HG03575 (cell line): ENCODE data around the gene DPP6.
"Not testable (repeated sequence)": the region's sequence is repeated elsewhere in the genome, so short reads cannot be mapped to it uniquely, and the experiment has no call there.

Experiments used
- ATAC-seq: cut with Tn5 transposase; IDR thresholded peaks from one replicate; pipeline ENCODE4 v1.9.1; 2021; ENCODE audit not compliant: unreplicated experiment, insufficient number of reproducible peaks, low FRiP score; ENCODE audit errors: extremely low read depth

DPP6 gene

GRCh38 chr7:154134698-154135097 lies 82.5 kb downstream of the DPP6 start:
- not testable (repeated sequence) for ATAC-seq

GRCh38 chr7:154135646-154136045 lies 83.4 kb downstream of the DPP6 start:
- ATAC-seq, result not testable (repeated sequence)

GRCh38 chr7:154145922-154146706 lies 93.9 kb downstream of the DPP6 start:
- not testable (repeated sequence) for ATAC-seq

GRCh38 chr7:154146707-154147038 lies 94.5 kb downstream of the DPP6 start:
- ATAC-seq, result not testable (repeated sequence)

GRCh38 chr7:154148791-154149516 lies 96.8 kb downstream of the DPP6 start:
- ATAC-seq, result not testable (repeated sequence)

GRCh38 chr7:154150656-154151055 lies 98.5 kb downstream of the DPP6 start:
- ATAC-seq, result not testable (repeated sequence)

GRCh38 chr7:154151306-154151705 lies 99.1 kb downstream of the DPP6 start:
- ATAC-seq, result not testable (repeated sequence)

- not testable (repeated sequence) for ATAC-seq
Observed at GRCh38 chr7:154155928-154156327, 103.7 kb downstream of the DPP6 start.

- ATAC-seq, result not testable (repeated sequence)
Observed at GRCh38 chr7:154162921-154163320, 110.7 kb downstream of the DPP6 start.

- ATAC-seq, result not testable (repeated sequence)
Observed at GRCh38 chr7:154163642-154164041, 111.4 kb downstream of the DPP6 start.

GRCh38 chr7:154167051-154167450 lies 114.9 kb downstream of the DPP6 start:
- no peak for ATAC-seq

- no peak for ATAC-seq
Observed at GRCh38 chr7:154167807-154168206, 115.6 kb downstream of the DPP6 start.

- ATAC-seq, result no peak
Observed at GRCh38 chr7:154171422-154171821, 119.2 kb downstream of the DPP6 start.

- no peak for ATAC-seq
Observed at GRCh38 chr7:154172236-154172635, 120.0 kb downstream of the DPP6 start.

GRCh38 chr7:154177584-154177983 lies 125.4 kb downstream of the DPP6 start:
- ATAC-seq, result no peak

- ATAC-seq, result no peak
Observed at GRCh38 chr7:154178895-154179294, 126.7 kb downstream of the DPP6 start.

- ATAC-seq, result no peak
Observed at GRCh38 chr7:154183482-154183881, 131.3 kb downstream of the DPP6 start.

GRCh38 chr7:154183946-154184345 lies 131.7 kb downstream of the DPP6 start:
- no peak for ATAC-seq

GRCh38 chr7:154186811-154187210 lies 134.6 kb downstream of the DPP6 start:
- no peak for ATAC-seq

GRCh38 chr7:154188330-154188729 lies 136.1 kb downstream of the DPP6 start:
- ATAC-seq, result no peak
